Activated T-cell treated with anti-CD3 and anti-CD28 coated beads, Interleukin-2, amount 50 U/mL, for 24 hours (primary cell): Measurements from ENCODE around the gene RHBDD2.

ENCODE experiments used
- DNase-seq: peaks from one replicate; pipeline ENCODE4 v3.0.0-alpha.2; 2020
- H3K27ac Mint-ChIP-seq: 2 replicates; pipeline ENCODE4 v1.8.0; 2020; ENCODE audit warnings: mild to moderate bottlenecking, mixed read lengths
- H3K27me3 Mint-ChIP-seq: 2 replicates; pipeline ENCODE4 v1.8.0; 2020; ENCODE audit warnings: mixed read lengths
- H3K36me3 Mint-ChIP-seq: 2 replicates; pipeline ENCODE4 v1.8.0; 2020; ENCODE audit warnings: low read depth, mixed read lengths
- H3K4me1 Mint-ChIP-seq: 2 replicates; pipeline ENCODE4 v1.8.0; 2020; ENCODE audit warnings: low read depth, mixed read lengths
- H3K4me3 Mint-ChIP-seq: 2 replicates; pipeline ENCODE4 v1.8.0; 2020; ENCODE audit warnings: mild to moderate bottlenecking, moderate library complexity, mixed read lengths
- H3K9me3 Mint-ChIP-seq: 2 replicates; pipeline ENCODE4 v1.8.0; 2020; ENCODE audit warnings: mixed read lengths

Gene RHBDD2

DNA sequence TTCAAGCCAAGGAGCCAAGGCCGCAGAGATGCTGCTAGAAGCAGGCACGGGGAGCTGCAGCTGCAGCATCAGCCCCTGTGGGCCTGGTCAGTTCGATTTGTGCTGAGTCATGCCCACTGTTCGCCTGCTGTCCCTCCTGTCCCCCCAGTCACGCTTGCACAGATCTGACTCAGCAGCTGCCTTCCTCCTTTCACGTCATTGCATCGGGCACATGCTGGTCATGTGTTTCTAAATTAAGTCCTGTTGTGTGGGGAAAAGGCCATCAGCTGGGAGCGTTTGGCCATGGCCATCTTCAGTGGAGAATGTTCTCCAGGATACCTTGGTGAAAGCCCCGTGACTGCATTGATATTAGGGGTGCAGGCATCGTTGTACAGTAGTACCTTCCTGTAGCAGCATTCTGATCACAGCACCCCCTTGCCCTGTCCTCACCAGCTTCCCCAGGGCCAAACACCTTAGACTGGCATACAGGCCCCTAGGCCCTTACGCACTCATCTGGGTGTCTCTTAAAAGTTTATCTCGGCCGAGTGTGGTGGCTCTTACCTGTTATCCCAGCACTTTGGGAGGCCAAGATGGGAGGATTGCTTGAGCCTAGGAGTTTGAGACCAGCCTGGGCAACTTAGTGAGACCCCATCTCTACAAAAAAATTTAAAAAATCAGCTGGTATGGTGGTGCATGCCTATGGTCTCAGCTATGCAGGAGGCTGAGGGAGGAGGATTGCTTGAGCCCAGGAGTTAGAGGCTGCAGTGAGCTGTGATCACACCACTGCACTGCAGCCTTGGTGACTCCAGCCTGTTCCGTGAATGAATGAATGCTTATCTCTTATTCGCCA, 59.3 kb downstream of the RHBDD2 start:
- Mint-ChIP-seq H3K36me3 (peaks cover 20% of the 10 kb centered on the region), H3K4me1 (peaks cover 4% of the 10 kb centered on the region), H3K27me3 (no peaks in the 10 kb centered on the region), H3K9me3 (no peaks in the 10 kb centered on the region), H3K4me3 (no peak overlapping the region), H3K27ac (no peak overlapping the region)
- DNase-seq = no peak
